Stimulated activated CD8-positive, alpha-beta memory T cell treated with anti-CD3 and anti-CD28 coated beads, Interleukin-4, amount 100 ng/mL, for 48 hours (primary cell): ENCODE results near the gene STX12.
"Not testable (repeated sequence)": the region's sequence is repeated elsewhere in the genome, so short reads cannot be mapped to it uniquely, and the experiment has no call there.

ENCODE experiments used
- DNase-seq: peaks from one replicate; pipeline ENCODE4 v3.0.0-alpha.2; 2020

Gene STX12

GRCh38 chr1:27776276-27776675 lies 3.3 kb downstream of the STX12 start:
- not testable (repeated sequence) for DNase-seq

GRCh38 chr1:27778056-27778455 lies 5.0 kb downstream of the STX12 start:
- no peak for DNase-seq

- no peak for DNase-seq
Measured at GRCh38 chr1:27779122-27779521, 6.1 kb downstream of the STX12 start.

GRCh38 chr1:27782950-27783349 lies 9.9 kb downstream of the STX12 start:
- no peak for DNase-seq

GRCh38 chr1:27784700-27785099 lies 11.7 kb downstream of the STX12 start:
- DNase-seq: no peak

GRCh38 chr1:27785781-27786455 lies 12.9 kb downstream of the STX12 start:
- no peak for DNase-seq

GRCh38 chr1:27787895-27788294 lies 14.9 kb downstream of the STX12 start:
- DNase-seq: no peak

- DNase-seq: no peak
Measured at GRCh38 chr1:27789540-27790041, 16.6 kb downstream of the STX12 start.

GRCh38 chr1:27790270-27790669 lies 17.3 kb downstream of the STX12 start:
- not testable (repeated sequence) for DNase-seq

GRCh38 chr1:27795601-27796000 lies 22.6 kb downstream of the STX12 start:
- no peak for DNase-seq

- DNase-seq: no peak
Measured at GRCh38 chr1:27804791-27805190, 31.8 kb downstream of the STX12 start.

- no peak for DNase-seq
Measured at GRCh38 chr1:27806758-27807157, 33.7 kb downstream of the STX12 start.

GRCh38 chr1:27807385-27807784 lies 34.4 kb downstream of the STX12 start:
- DNase-seq: no peak

- not testable (repeated sequence) for DNase-seq
Measured at GRCh38 chr1:27808131-27808530, 35.1 kb downstream of the STX12 start.

GRCh38 chr1:27809883-27810282 lies 36.9 kb downstream of the STX12 start:
- no peak for DNase-seq

- DNase-seq: no peak
Measured at GRCh38 chr1:27811741-27812500, 38.9 kb downstream of the STX12 start.

GRCh38 chr1:27816921-27817630 lies 44.1 kb downstream of the STX12 start:
- no peak for DNase-seq

- DNase-seq: no peak
Measured at GRCh38 chr1:27821761-27822315, 48.8 kb downstream of the STX12 start.

GRCh38 chr1:27823784-27824183 lies 50.8 kb downstream of the STX12 start:
- DNase-seq: no peak

GRCh38 chr1:27824411-27824810 lies 51.4 kb downstream of the STX12 start:
- DNase-seq: no peak

GRCh38 chr1:27829339-27829960 lies 56.4 kb downstream of the STX12 start:
- not testable (repeated sequence) for DNase-seq

- peak; percentile 91 for DNase-seq
Measured at GRCh38 chr1:27830621-27831440, 57.8 kb downstream of the STX12 start, which contains the start of gene PPP1R8. TSS of gene PPP1R8 (plus strand) at chr1:27830782. CDS start at chr1:27830836, 54 bp downstream.
